HepG2 (cell line): Measurements from ENCODE around the gene GDI1. TPM values are rescaled to one million over a fixed set of nuclear protein-coding genes. Genes with fewer than 3 reads are reported as not detected.

ENCODE experiments used
- ATAC-seq: fragments of 200-7000 bp; cut with Tn5 transposase; 3 replicates; pipeline ENCODE4 v1.9.1; 2020; ENCODE audit warnings: mild to moderate bottlenecking, moderate library complexity
- BruUV-seq: library from RNA; stranded (reverse); fragments of 400-500 nt; replicated peaks from 2 replicates; lab custom pipeline; 2021; lab: Mats Ljungman, UMichigan
- CTCF ChIA-PET: fragments of 300-600 bp; formaldehyde crosslinking; extraction: SDS; loops from one replicate; lab custom pipeline; 2021; ENCODE audit warnings: low total read pairs, inconsistent platforms, low intra/inter-chr PET ratio; lab: Yijun Ruan, JAX
- POLR2A ChIA-PET: fragments of 350-600 bp; sonication (Branson Sonifier 250); formaldehyde crosslinking; loops from one replicate; lab custom pipeline; 2020; ENCODE audit warnings: antibody characterized with exemption, inconsistent platforms; lab: Yijun Ruan, JAX
- DNase-seq: peaks from one replicate; pipeline ENCODE4 v3.0.0-alpha.2; 2015; ENCODE audit warnings: low spot score
- FAIRE-seq: peaks from 3 replicates; lab custom pipeline; 2011; peaks lifted over from hg19 to GRCh38; lab: Jason Lieb, UNC
- H2AFZ ChIP-seq: one replicate; pipeline ENCODE4 v1.6.1; 2011; ENCODE audit warnings: low read length, inconsistent platforms
- H3K27ac ChIP-seq: fragments of 300-600 bp; 3 replicates; pipeline ENCODE4 v1.8.0; 2011; ENCODE audit warnings: mixed run types, mild to moderate bottlenecking, mixed read lengths, low read length, inconsistent platforms; ENCODE audit not compliant: insufficient read depth; ENCODE audit errors: extremely low read length
- H3K27me3 ChIP-seq, 2 experiments: fragments of 200-600 bp in 1 of 2; 2 replicates in 1 of 2; 3 replicates in 1 of 2; pipeline versions ENCODE4 v1.6.0 to v1.8.0; 2011; ENCODE audit warnings: low read length in 2 of 2, mild to moderate bottlenecking in 2 of 2, moderate library complexity in 2 of 2, inconsistent platforms in 1 of 2; ENCODE audit not compliant: insufficient read depth in 2 of 2, control insufficient read depth in 1 of 2
- H3K36me3 ChIP-seq, 2 experiments: fragments of 200-600 bp in 1 of 2; replicated peaks in 1 of 2; 2 replicates in 1 of 2; 3 replicates in 1 of 2; pipeline versions ENCODE4 v1.5.1 to v1.8.0; 2011; ENCODE audit warnings: low read length in 2 of 2, inconsistent platforms in 1 of 2; ENCODE audit not compliant: insufficient read depth in 2 of 2, control insufficient read depth in 1 of 2
- H3K4me1 ChIP-seq: 2 replicates; pipeline ENCODE4 v1.5.1; 2012; ENCODE audit warnings: low read length, inconsistent platforms; ENCODE audit not compliant: insufficient read depth
- H3K4me2 ChIP-seq: 2 replicates; pipeline ENCODE4 v1.6.0; 2011; ENCODE audit warnings: low read depth, low read length, inconsistent platforms
- H3K4me3 ChIP-seq, 3 experiments: fragments of 200-600 bp in 1 of 3; sonication (generic), shearing (Covaris generic) in 1 of 3; replicated peaks in 1 of 3; 2 replicates each; pipeline ENCODE4 v1.5.1; 2011 to 2016; ENCODE audit warnings: low read length in 3 of 3, inconsistent platforms in 2 of 3, low read depth in 2 of 3, mild to moderate bottlenecking in 2 of 3, control low read depth in 1 of 3, mixed read lengths in 1 of 3; ENCODE audit not compliant: insufficient read depth in 1 of 3
- H3K79me2 ChIP-seq: one replicate; pipeline ENCODE4 v1.6.1; 2011; ENCODE audit warnings: low read length, inconsistent platforms; ENCODE audit not compliant: insufficient read depth
- H3K9ac ChIP-seq: 2 replicates; pipeline ENCODE4 v1.6.0; 2011; ENCODE audit warnings: mild to moderate bottlenecking, low read depth, low read length, inconsistent platforms; ENCODE audit not compliant: insufficient read depth
- H3K9me3 ChIP-seq: 2 replicates; pipeline ENCODE4 v1.5.1; 2012; ENCODE audit warnings: mild to moderate bottlenecking, low read length
- H4K20me1 ChIP-seq: 2 replicates; pipeline ENCODE4 v1.6.0; 2011; ENCODE audit warnings: inconsistent platforms, mild to moderate bottlenecking, low read length, moderate library complexity; ENCODE audit not compliant: insufficient read depth
- BRF2 ChIP-seq: sonication (generic); formaldehyde crosslinking; IDR thresholded peaks from 2 replicates; pipeline ENCODE4 v1.8.1; 2022; ENCODE audit warnings: mild to moderate bottlenecking, missing genetic modification reagents
- DNMT3B ChIP-seq: conservative IDR thresholded peaks from 2 replicates; pipeline ENCODE4 v1.6.1; 2016; ENCODE audit warnings: missing biosample characterization, control low read depth
- HMG20B ChIP-seq: conservative IDR thresholded peaks from 2 replicates; pipeline ENCODE4 v1.6.1; 2016; ENCODE audit warnings: missing genetic modification reagents, missing compliant biosample characterization
- HOXD1 ChIP-seq: sonication (generic); formaldehyde crosslinking; IDR thresholded peaks from 2 replicates; pipeline ENCODE4 v1.5.0; 2020; ENCODE audit warnings: missing genetic modification reagents
- MIER2 ChIP-seq: IDR thresholded peaks from 2 replicates; pipeline ENCODE4 v1.6.1; 2016; ENCODE audit warnings: missing biosample characterization, missing genetic modification reagents
- MYC ChIP-seq: sonication (generic); formaldehyde crosslinking; IDR thresholded peaks from 2 replicates; pipeline ENCODE4 v1.9.0; 2021; ENCODE audit warnings: missing genetic modification reagents, borderline replicate concordance
- RBFOX2 ChIP-seq: fragments of 200-400 bp; formaldehyde crosslinking; IDR thresholded peaks from 2 replicates; pipeline ENCODE4 v1.6.1; 2017; ENCODE audit warnings: low read depth, mild to moderate bottlenecking, low read length
- RNF2 ChIP-seq: fragments of 450-650 bp; conservative IDR thresholded peaks from 2 replicates; pipeline ENCODE4 v1.6.1; 2016; ENCODE audit warnings: low read depth
- ZFAT ChIP-seq: sonication (generic); formaldehyde crosslinking; conservative IDR thresholded peaks from 2 replicates; pipeline ENCODE4 v1.8.1; 2023; ENCODE audit warnings: missing genetic modification reagents, inconsistent platforms
- ZFYVE20 ChIP-seq: sonication (generic); formaldehyde crosslinking; IDR thresholded peaks from 2 replicates; pipeline ENCODE4 v1.8.0; 2023; ENCODE audit warnings: low read depth, mild to moderate bottlenecking, moderate library complexity, missing genetic modification reagents, borderline replicate concordance
- ZMYM2 ChIP-seq: sonication (generic); formaldehyde crosslinking; IDR thresholded peaks from 2 replicates; pipeline ENCODE4 v1.8.0; 2022; ENCODE audit warnings: mild to moderate bottlenecking, missing genetic modification reagents
- ZNF331 ChIP-seq: sonication (generic); formaldehyde crosslinking; IDR thresholded peaks from 2 replicates; pipeline ENCODE4 v1.4.0; 2020; ENCODE audit warnings: missing genetic modification reagents
- ZNF512 ChIP-seq: sonication (generic); formaldehyde crosslinking; IDR thresholded peaks from 2 replicates; pipeline ENCODE4 v1.4.0; 2020; ENCODE audit warnings: mild to moderate bottlenecking, missing genetic modification reagents
- ZNF7 ChIP-seq: IDR thresholded peaks from 2 replicates; pipeline ENCODE4 v1.6.1; 2016; ENCODE audit warnings: missing biosample characterization, missing genetic modification reagents
- WGBS: methylation state at CpG from one replicate; pipeline ENCODE4 v1.1.6; 2017; ENCODE audit warnings: low lambda C conversion rate; 5-methylcytosine and 5-hydroxymethylcytosine counted together
- in situ Hi-C: cut with HindIII; loops from 2 replicates; pipeline ENCODE4 v1.10.0; 2017; ENCODE audit warnings: low pct_unique_long_range_greater_than_20kb; ENCODE audit not compliant: extremely low pct_ligation_motif_present
- intact Hi-C: fragments of 100-400 bp; cut with micrococcal nuclease; formaldehyde crosslinking; loops from one replicate; pipeline ENCODE4 v1.10.0; 2022; ENCODE audit not compliant: unreplicated experiment
- polyA plus RNA-seq, 8 experiments: library from polyadenylated mRNA; depleted of rRNA in 3 of 8; stranded (reverse) in 7 of 8; unstranded in 1 of 8; fragments of >200 nt; fragmentation: Illumina TruSeq in 4 of 8; extraction: Trizol in 4 of 8; gene quantifications; 2 replicates each; pipeline versions ENCODE4 v1.2.1 to v1.2.3, GENCODE V29; 2011 to 2016; ENCODE audit warnings: low read depth in 4 of 8, missing spikeins in 1 of 8, mixed read lengths in 1 of 8; ENCODE audit not compliant: insufficient read depth in 1 of 8
- total RNA-seq, 5 experiments: library from RNA; depleted of rRNA; stranded (reverse); fragments of >200 nt; fragmentation: Illumina TruSeq; extraction: Trizol; gene quantifications; 2 replicates each; pipeline ENCODE4 v1.2.3, GENCODE V29; 2016; ENCODE audit warnings: low read depth in 1 of 5

The GDI1 gene
- total and polyA plus RNA-seq, 2 of the 13 experiments (the other 11 are each of a cell fraction or from before 2014, with no cell fraction given) = 17.4 to 105 TPM

GRCh38 chrX:154490021-154490413 is 53.1 kb downstream of the GDI1 start:
- CTCF ChIA-PET = no interaction called here
- no peaks in the 10 kb centered on the region for H3K36me3 ChIP-seq
- ATAC-seq (peak; percentile 7), DNase-seq (no peak), FAIRE-seq (no peak)
- peaks cover 18% of the 10 kb centered on the region for H3K4me1 ChIP-seq
- intact Hi-C loops = no loop called here
- H3K79me2 ChIP-seq = no peaks in the 10 kb centered on the region
- in situ Hi-C loops = no loop called here
- peak overlapping the region; percentile 40 for H3K27ac ChIP-seq
- WGBS = no CpG with 5 or more reads among the region's 19 CpGs
- peak overlapping the region; percentile 50 to 78 (median 68); a peak in 5 of 6 replicates for H3K4me3 ChIP-seq
- H3K4me2 ChIP-seq = peak overlapping the region; percentile 76
- H3K9ac ChIP-seq = peak overlapping the region; percentile 77
- no peaks in the 10 kb centered on the region for H3K9me3 ChIP-seq
- no peaks in the 10 kb centered on the region for H4K20me1 ChIP-seq
- BruUV-seq = no TSS peak
- POLR2A ChIA-PET = interaction anchor here (0.6 to 3.0 kb wide), 26 partner anchors 8 to 121 kb away, joined by 3 to 31 read pairs (median 4); partner anchors contain the start of genes ATP6AP1, DNASE1L1, EMD and FAM3A
- no peak overlapping the region for H2AFZ ChIP-seq
- no peaks in the 10 kb centered on the region for H3K27me3 ChIP-seq
- TF ChIP-seq BRF2 (CRISPR knock-in tag) = no peak
- no peak for TF ChIP-seq ZMYM2 (CRISPR knock-in tag)
- no peak for TF ChIP-seq ZFYVE20
- no peak for TF ChIP-seq HMG20B
- TF ChIP-seq MIER2 (CRISPR knock-in tag) = no peak
- no peak for TF ChIP-seq MYC (CRISPR knock-in tag)
- no peak for TF ChIP-seq RBFOX2
- TF ChIP-seq ZNF331 = no peak
- TF ChIP-seq HOXD1 (CRISPR knock-in tag) = no peak
- TF ChIP-seq DNMT3B (CRISPR knock-in tag) = no peak
- TF ChIP-seq ZNF512 (CRISPR knock-in tag) = no peak
- no peak for TF ChIP-seq RNF2
- no peak for TF ChIP-seq ZFAT (CRISPR knock-in tag)
- TF ChIP-seq ZNF7 (CRISPR knock-in tag) = no peak
